Adipose tissue (tissue), 3 donors: ENCODE results near the gene CTBP2. TPM values are rescaled to one million over a fixed set of nuclear protein-coding genes. Genes with fewer than 3 reads are reported as not detected.

Experiments
- H3K27ac ChIP-seq: one replicate; pipeline ENCODE4 v1.5.1; 2013; ENCODE audit warnings: low read depth, low read length
- WGBS, 3 donors: extraction: QIAGEN DNeasy Blood & Tissue Kit; methylation state at CpG; one replicate each; pipeline ENCODE4 v1.1.7; 2013; 5-methylcytosine and 5-hydroxymethylcytosine counted together
- polyA plus RNA-seq, 3 donors: library from polyadenylated mRNA; stranded (reverse); fragments of 200-250 nt; gene quantifications; one replicate each; pipeline ENCODE4 v1.2.3, GENCODE V29; 2013
- donor health status: healthy with polysubstance abuse.
- donor health status: Bipolar disorder and iron deficiency.
- donor health status: healthy.

CTBP2 gene
- polyA plus RNA-seq, 3 donors = 18.9 to 29.8 (median 29.5) TPM

GRCh38 chr10:125118701-125119100 is 41.7 kb downstream of the CTBP2 start:
- H3K27ac ChIP-seq = no peak overlapping the region
- 75 to 91% (median 88%) methylated on average over 10 of the region's 10 CpGs for WGBS, 3 donors

DNA sequence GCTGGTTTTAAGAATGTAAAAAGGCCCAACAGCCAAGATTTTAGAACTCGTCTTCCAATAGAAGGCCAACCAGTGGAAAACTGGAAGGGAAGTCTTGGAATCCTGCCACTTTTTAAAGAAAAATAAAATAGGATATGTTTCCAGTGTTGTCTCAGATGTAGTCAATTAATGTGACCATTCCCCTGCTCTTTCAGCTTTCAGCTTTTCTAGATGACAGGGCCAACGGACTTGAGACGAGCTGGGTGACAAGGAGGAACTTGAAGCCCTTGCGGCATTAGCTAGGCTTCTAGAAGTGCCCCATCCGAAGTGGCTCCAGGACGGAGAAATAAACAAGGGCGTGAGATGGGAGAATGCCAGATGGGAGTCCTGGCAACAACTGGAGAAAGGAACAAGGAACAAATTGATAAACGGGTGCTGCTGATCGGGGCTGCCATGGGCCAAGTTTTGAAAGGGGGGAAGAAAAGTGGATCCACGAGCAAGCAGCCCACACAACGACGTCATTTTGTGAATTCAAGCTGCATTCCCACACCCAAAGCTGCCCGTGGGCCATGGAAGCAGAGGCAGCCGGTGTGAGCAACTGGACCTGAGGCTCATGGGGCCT is 42.3 kb downstream of the CTBP2 start:
- 20 to 43% (median 36%) methylated on average over 14 of the region's 14 CpGs for WGBS, 3 donors
- H3K27ac ChIP-seq = no peak overlapping the region

GRCh38 chr10:125116652-125117310 is 43.6 kb downstream of the CTBP2 start:
- WGBS, 3 donors = 50 to 88% (median 88%) methylated on average over 18 of the region's 18 CpGs
- H3K27ac ChIP-seq = no peak overlapping the region

DNA sequence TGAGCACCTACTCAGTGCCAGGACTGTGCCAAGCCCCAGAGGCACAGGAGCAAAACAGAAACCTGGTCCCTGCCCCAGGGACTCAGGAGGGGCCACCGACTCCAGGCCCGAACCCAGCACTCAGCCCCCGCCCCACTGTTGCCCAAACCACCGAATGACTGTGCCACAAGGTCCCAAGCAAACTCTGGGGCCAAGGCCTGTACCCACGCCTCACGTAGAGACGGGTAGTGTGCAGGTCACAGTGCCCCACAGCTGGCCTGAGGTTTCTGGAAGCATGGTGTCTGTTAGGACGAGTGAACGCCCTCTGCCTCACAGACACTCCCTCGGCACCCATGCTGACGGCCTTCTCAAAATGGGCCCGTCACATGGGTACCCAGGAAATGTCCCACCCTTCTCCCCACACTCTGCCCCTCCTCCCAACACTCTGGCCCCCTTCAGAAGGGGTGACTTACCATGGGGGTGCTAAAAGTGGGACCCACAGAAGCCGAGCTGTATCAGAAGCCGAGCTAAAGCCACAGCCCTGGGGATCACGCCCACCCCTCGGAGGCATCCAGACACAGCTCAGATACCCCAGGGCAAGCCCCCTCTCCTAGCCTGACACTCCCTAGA is 44.2 kb downstream of the CTBP2 start:
- WGBS, 3 donors = 86 to 89% (median 87%) methylated on average over 15 to 16 of the region's 16 CpGs
- no peak overlapping the region for H3K27ac ChIP-seq

- H3K27ac ChIP-seq = no peak overlapping the region
- 55 to 85% (median 85%) methylated on average over 5 of the region's 5 CpGs for WGBS, 3 donors
Measured at GRCh38 chr10:125115409-125115808, 45.0 kb downstream of the CTBP2 start.

- no peak overlapping the region for H3K27ac ChIP-seq
- WGBS, 3 donors = 44 to 89% (median 84%) methylated on average over 16 of the region's 16 CpGs
Measured at GRCh38 chr10:125114761-125115391, 45.5 kb downstream of the CTBP2 start.

DNA sequence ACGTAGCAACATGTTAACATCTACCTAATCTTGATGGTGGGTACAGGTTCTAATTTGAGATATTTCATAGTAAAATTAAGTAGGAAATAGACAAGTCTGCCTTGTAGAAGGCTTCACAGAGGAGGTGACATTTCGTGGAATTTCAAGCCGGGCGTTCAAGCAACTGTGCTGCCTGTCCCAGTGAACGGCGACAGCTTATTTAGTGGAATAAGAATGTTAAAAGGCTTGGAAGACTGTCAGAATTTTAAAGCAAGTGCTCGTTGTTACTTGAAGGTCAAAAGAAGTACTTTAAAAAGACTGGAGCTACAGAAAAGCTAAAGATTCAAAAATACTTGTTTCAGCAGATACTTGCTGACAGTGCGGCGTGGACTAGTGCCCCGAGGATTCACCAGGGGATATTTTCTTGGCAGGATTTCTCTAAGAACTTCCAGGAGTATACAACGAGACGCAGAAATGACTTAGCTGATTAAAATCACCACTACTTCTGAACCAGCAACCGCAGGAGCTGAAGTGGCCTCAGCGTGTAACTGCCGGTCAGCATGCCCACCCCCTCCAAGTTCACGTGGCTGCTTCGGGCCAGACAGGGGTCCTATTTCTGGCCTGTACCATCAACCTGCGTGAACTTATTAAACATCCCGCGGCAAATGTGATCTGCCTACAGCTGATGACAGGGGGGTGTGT is 46.5 kb downstream of the CTBP2 start:
- no peak overlapping the region for H3K27ac ChIP-seq
- WGBS, 3 donors = 35 to 60% (median 48%) methylated on average over 20 of the region's 20 CpGs

DNA sequence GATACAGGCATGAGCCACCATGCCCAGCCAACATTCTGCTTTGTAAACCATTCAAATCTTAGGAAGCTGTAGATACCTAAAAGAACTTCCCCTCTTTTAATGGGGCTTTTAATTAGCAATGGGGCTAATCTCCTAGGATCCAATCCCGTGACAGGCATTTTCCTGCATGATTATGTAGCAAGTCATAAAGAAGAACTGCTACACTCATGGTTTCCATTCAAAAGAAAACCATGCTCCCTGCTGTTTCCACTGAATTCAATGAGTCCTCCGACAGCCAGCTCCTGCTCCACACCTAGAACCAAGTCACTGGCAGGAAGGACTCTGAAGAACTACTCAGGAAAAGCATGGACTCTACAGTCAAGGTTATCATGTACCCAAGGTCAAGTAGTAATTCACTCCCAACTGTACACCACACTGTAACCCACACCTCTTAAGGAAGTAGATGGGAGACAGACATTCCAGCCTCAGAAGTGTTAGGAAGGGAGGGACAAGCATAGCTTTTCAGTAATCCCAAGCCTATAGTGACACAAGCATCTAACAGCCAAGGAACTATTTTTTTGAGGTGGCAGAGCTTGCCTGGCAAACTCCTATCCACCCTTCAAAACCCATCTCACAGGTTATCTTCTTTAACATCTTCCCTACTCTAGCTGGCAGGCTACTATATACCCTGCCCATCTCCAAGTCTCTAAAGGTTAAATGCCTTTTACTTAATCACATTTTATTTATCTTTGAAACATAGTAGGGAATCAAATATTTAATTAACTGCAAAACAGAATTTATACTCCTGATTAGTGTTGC is 47.5 kb downstream of the CTBP2 start:
- 80 to 95% (median 82%) methylated on average over 2 of the region's 2 CpGs for WGBS, 3 donors
- H3K27ac ChIP-seq = no peak overlapping the region

- WGBS, 3 donors = 37 to 76% (median 69%) methylated on average over 5 of the region's 5 CpGs
Measured at GRCh38 chr10:125111118-125111727, 49.1 kb downstream of the CTBP2 start.

DNA sequence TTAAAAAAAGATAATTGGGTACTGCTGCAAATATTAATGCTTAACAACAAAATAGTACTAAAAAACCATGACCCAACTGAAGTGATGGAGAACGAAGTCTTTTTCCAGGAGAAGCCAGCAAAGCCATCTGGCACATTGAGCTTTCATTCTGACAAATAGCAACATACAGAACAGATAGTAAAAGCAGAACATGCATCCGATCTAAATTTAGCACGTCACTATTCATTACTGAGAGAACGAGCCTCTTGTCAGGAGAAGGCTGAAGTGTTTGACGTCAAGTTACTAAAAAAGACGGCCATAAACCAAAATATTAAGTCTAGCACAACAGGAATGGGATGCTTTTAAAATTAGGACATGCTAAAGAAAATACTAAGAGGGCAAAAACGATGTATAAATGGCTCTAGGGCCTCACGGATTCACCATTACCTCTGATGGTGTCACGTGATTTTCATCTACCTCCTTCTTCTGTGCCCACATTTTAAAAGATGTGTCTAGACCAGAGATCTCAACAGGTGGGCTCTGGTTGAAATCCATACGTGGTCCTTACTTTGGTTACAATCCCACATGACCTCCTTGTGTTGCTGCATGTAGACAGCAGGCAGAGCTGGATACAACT is 52.3 kb downstream of the CTBP2 start:
- 95 to 97% (median 97%) methylated on average over 10 of the region's 10 CpGs for WGBS, 3 donors

More at GRCh38 chr10:125111118-125111727, 49.1 kb downstream of the CTBP2 start:
- no peak overlapping the region for H3K27ac ChIP-seq

DNA sequence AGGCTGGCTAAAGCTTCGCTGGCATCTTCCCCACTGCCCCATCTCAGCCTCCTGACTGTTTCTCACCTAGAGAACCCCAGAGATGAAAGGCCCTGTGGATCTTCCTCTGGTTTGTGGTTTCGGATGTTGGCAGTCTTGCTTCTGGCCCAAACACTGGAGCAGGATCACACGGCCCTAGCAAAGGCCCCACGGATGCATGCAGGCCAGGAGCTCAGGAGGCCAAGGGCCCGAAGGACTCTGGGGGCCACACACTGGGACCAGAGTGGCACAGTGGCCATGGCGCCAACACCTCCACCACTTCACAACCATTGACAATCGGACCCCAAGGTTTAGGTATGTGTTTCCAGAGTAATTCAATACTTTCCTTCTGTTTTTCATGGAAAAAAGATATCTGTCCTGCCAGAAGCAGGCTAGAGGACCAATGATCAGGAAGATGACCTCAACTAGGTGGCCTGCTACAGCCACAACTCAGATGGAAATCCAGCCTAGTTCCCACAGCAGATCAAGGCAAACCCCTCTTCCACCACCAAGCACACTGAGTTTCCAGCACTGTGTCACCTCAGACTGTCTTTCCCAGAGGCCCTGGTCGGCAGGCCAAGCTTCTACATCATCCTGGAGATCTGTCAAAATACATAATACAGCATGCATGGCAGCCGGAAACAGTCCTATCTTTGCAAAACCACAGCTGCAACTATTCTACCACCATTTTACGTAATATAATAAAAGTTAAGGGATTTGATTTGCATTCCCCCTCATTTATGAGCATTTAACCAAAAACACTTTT is 53.0 kb downstream of the CTBP2 start:
- 70 to 82% (median 78%) methylated on average over 10 of the region's 10 CpGs for WGBS, 3 donors
- no peak overlapping the region for H3K27ac ChIP-seq

More for the DNA sequence above, 52.3 kb downstream of the CTBP2 start:
- no peak overlapping the region for H3K27ac ChIP-seq

- 93 to 95% (median 93%) methylated on average over 9 of the region's 9 CpGs for WGBS, 3 donors
Measured at GRCh38 chr10:125106586-125106985, 53.8 kb downstream of the CTBP2 start.

GRCh38 chr10:125105706-125106255 is 54.6 kb downstream of the CTBP2 start:
- 81 to 91% (median 91%) methylated on average over 9 of the region's 9 CpGs for WGBS, 3 donors
- no peak overlapping the region for H3K27ac ChIP-seq

More at GRCh38 chr10:125106586-125106985, 53.8 kb downstream of the CTBP2 start:
- no peak overlapping the region for H3K27ac ChIP-seq

- H3K27ac ChIP-seq = no peak overlapping the region
Measured at GRCh38 chr10:125105155-125105554, 55.2 kb downstream of the CTBP2 start.

DNA sequence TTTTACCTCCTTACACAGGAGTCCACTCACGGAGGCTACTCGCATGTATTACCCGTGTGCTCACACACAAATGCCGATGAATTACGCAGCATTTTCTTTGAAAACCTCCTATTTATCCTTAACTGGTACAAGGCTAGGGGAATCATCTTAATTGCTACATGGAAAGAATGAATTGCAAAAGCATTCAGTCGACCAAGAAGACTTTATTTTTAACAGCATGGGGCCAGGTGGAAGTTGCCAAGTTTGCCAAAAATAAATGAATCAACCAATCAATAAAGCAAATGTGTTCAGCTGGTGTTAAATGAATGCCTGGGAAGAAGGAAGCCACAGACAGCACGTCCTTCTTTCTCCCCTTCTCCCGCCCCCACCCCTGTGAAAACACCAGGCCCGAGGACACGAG is 55.8 kb downstream of the CTBP2 start:
- WGBS, 3 donors = 31 to 69% (median 68%) methylated on average over 10 of the region's 10 CpGs
- no peak overlapping the region for H3K27ac ChIP-seq

- no peak overlapping the region for H3K27ac ChIP-seq
- WGBS, 3 donors = 84 to 88% (median 87%) methylated on average over 17 of the region's 17 CpGs
Measured at GRCh38 chr10:125103924-125104323, 56.4 kb downstream of the CTBP2 start.
